RPMI7951 (cell line): Measurements from ENCODE around the gene DND1. TPM values are rescaled to one million over a fixed set of nuclear protein-coding genes. Genes with fewer than 3 reads are reported as not detected.
A peak's percentile ranks its signal among the peaks of the same experiment; 100 is the strongest.
"Not testable (repeated sequence)": the region's sequence is repeated elsewhere in the genome, so short reads cannot be mapped to it uniquely, and the experiment has no call there.

ENCODE experiments used
- DNase-seq: peaks from one replicate; pipeline ENCODE4 v3.0.0-alpha.2; 2012; ENCODE audit warnings: low read depth
- total RNA-seq: library from RNA; depleted of rRNA; stranded (reverse); fragments of >200 nt; shearing (Covaris generic); gene quantifications from 2 replicates; pipeline ENCODE4 v1.2.3, GENCODE V29; 2014; rRNA removed

The DND1 gene
- total RNA-seq, 1 experiment from 2014 or later: 0.12 TPM

GRCh38 chr5:140631036-140631417, 42.3 kb downstream of the DND1 start:
- no peak for DNase-seq

DNA sequence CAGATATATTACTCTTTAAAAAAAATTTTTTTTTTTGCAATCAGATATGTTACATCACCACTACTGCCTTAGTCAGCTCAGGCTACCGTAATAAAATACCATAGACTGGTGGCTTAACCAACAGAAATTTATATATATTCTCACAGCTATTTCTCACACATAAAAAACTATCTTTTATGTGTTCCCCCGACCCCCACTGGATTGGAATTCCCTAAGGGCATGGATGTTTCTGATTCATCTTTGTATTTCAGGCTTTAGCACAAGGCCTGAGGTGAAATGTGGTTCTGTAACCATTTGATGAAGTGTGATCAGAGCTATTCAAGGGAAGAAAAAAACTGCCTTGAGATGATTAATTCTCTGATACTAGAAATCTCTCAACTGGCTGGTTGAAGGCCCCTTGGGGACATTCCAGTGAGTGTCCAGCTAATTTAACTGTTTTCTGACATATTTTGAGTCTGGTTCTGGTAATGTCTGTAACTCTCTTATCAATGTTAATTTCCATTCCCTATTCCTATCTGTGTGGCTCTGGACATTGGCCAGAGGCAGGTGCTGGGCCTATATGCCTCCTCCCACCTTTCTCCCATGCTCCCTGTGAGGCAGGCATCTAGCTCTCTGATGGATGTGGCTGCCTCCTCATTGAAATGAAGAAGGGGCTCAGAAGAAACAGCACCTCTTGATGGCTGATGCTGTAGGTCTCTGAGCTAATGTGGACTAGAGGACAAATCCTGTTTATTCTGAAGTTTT, 42.9 kb downstream of the DND1 start:
- DNase-seq: peak; percentile 30

DNA sequence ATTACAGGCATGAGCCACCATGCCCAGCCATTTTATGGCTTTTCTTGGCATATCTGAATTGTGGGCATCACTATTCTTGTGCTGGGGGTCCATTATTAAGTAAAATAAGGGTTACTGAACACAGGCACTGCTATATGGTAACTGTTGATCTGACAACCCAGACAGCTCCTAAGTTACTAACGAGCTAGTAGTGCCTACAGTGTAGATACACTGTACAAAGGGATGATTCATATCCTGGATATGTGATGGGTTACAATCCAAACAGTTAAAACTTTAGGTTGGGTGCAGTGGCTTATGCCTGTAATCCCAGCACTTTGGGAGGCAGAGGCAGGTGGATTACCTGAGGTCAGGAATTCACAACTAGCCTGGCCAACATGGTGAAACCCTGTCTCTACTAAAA, 44.7 kb downstream of the DND1 start:
- DNase-seq: no peak

- no peak for DNase-seq
Measured at GRCh38 chr5:140627972-140628371, 45.4 kb downstream of the DND1 start.

GRCh38 chr5:140624886-140625285, 48.5 kb downstream of the DND1 start:
- DNase-seq: not testable (repeated sequence)

DNA sequence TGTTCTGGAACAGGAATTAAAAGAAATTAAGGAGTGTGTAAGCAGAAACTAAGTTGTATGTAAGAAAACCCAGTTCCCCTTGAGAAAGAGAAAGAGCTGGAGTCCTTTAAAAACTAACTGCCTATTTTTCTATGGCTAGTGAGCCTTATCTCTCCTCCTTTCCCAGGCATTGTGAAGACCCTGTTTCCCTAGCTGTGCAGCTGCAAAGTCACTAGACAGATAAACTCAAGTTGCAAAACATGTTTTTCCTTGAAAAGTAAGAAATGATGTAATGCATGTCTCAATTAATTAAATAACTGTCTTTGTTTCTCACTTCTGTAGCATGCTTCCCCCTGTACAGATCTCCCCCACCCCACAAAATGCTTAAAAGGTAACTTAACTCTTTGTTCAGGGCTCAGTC, 50.3 kb downstream of the DND1 start:
- DNase-seq: not testable (repeated sequence)

DNA sequence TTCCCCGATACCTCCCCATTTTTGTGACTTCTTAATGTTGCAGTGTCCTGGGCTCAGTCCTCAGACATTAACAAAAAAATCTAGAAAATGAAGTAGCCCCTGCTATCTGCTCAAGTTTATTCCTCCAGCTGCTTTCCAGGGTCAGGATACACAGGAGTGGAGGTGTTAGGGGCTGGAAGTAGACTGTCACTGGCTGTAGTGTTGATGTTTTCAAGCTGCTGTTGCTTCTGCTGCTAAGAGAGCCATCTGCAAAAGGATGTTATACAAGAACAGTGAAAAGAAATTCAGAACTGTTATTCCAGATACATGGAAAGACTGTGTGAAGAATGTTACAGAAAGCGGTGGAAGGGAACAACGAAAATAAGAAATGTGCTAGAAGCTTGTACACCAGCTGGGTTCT, 51.1 kb downstream of the DND1 start:
- no peak for DNase-seq

Other genes with a start within 250 kb of the DND1 start
- not detected in 2 replicates for gene EIF4EBP3, start 125.9 kb downstream of the DND1 start, total RNA-seq
- gene SRA1, start 116.1 kb downstream of the DND1 start, total RNA-seq: 47.7 and 57.1 TPM in 2 replicates
- gene APBB3, start 109.0 kb downstream of the DND1 start, total RNA-seq: 2.3 and 5.0 TPM in 2 replicates
- 20.8 and 23.7 TPM in 2 replicates for gene SLC35A4, start 108.7 kb downstream of the DND1 start, total RNA-seq
- gene CD14, start 40.4 kb downstream of the DND1 start, total RNA-seq: 0.20 and 0.96 TPM in 2 replicates
- 6.8 and 9.2 TPM in 2 replicates for gene TMCO6, start 34.1 kb downstream of the DND1 start, total RNA-seq
- 106 and 116 TPM in 2 replicates for gene NDUFA2, start 25.9 kb downstream of the DND1 start, total RNA-seq
- 93.8 and 130 TPM in 2 replicates for gene IK, start 25.7 kb downstream of the DND1 start, total RNA-seq
- 11.2 and 15.4 TPM in 2 replicates for gene WDR55, start 8.7 kb downstream of the DND1 start, total RNA-seq
- gene HARS1, start 17.8 kb upstream of the DND1 start, total RNA-seq: 52.0 and 62.3 TPM in 2 replicates
- 22.6 and 25.5 TPM in 2 replicates for gene HARS2, start 17.9 kb upstream of the DND1 start, total RNA-seq
- gene ZMAT2, start 26.9 kb upstream of the DND1 start, total RNA-seq: 44.6 and 45.5 TPM in 2 replicates
- under 0.01 TPM in 1 of 2 replicates, not detected in the other for gene PCDHA1, start 112.6 kb upstream of the DND1 start, total RNA-seq
- not detected in 2 replicates for gene PCDHA2, start 121.3 kb upstream of the DND1 start, total RNA-seq
- gene PCDHA3, start 127.5 kb upstream of the DND1 start, total RNA-seq: not detected in 2 replicates
- under 0.01 and 0.12 TPM in 2 replicates for gene PCDHA4, start 133.5 kb upstream of the DND1 start, total RNA-seq
- 0.12 TPM in 1 of 2 replicates, not detected in the other for gene PCDHA5, start 148.0 kb upstream of the DND1 start, total RNA-seq
- gene PCDHA6, start 154.4 kb upstream of the DND1 start, total RNA-seq: 0.10 and 0.12 TPM in 2 replicates
- gene PCDHA7, start 160.7 kb upstream of the DND1 start, total RNA-seq: 0.88 and 1.1 TPM in 2 replicates
- gene PCDHA8, start 167.6 kb upstream of the DND1 start, total RNA-seq: 0.10 and 0.12 TPM in 2 replicates
- not detected in 2 replicates for gene PCDHA9, start 174.8 kb upstream of the DND1 start, total RNA-seq
- not detected in 2 replicates for gene PCDHA10, start 182.3 kb upstream of the DND1 start, total RNA-seq
- gene PCDHA11, start 195.4 kb upstream of the DND1 start, total RNA-seq: not detected in 2 replicates
- gene PCDHA12, start 201.7 kb upstream of the DND1 start, total RNA-seq: not detected in 2 replicates
- not detected in 2 replicates for gene PCDHA13, start 208.5 kb upstream of the DND1 start, total RNA-seq